Mesothelial cell of epicardium (in vitro differentiated cells): ENCODE data around the gene CXCR5. TPM values are rescaled to one million over a fixed set of nuclear protein-coding genes. Genes with fewer than 3 reads are reported as not detected.

Source experiments
- DNase-seq, 2 experiments: peaks; one replicate each; pipeline ENCODE4 v3.0.0; 2021; ENCODE audit warnings: low spot score in 2 of 2; ENCODE audit not compliant: unreplicated experiment in 2 of 2
- H3K27ac Mint-ChIP-seq: 2 replicates; pipeline ENCODE4 v1.8.0; 2021; ENCODE audit warnings: mixed read lengths
- H3K27me3 Mint-ChIP-seq: 2 replicates; pipeline ENCODE4 v1.8.0; 2021; ENCODE audit warnings: low read depth, mixed read lengths
- H3K36me3 Mint-ChIP-seq: 2 replicates; pipeline ENCODE4 v1.8.0; 2021; ENCODE audit warnings: mixed read lengths
- H3K4me1 Mint-ChIP-seq: 2 replicates; pipeline ENCODE4 v1.8.0; 2021; ENCODE audit warnings: mixed read lengths
- H3K4me3 Mint-ChIP-seq: 2 replicates; pipeline ENCODE4 v1.8.0; 2021; ENCODE audit warnings: mild to moderate bottlenecking, moderate library complexity, mixed read lengths
- H3K9me3 Mint-ChIP-seq: 2 replicates; pipeline ENCODE4 v1.8.0; 2021; ENCODE audit warnings: mixed read lengths
- CTCF ChIP-seq: fragments of 200-600 bp; sonication (generic); IDR thresholded peaks from one replicate; pipeline ENCODE4 v1.5.0; 2021; ENCODE audit warnings: antibody characterized with exemption; ENCODE audit not compliant: unreplicated experiment
- total RNA-seq: library from RNA; stranded (reverse); gene quantifications from 3 replicates; pipeline ENCODE4 v1.2.1, GENCODE V29; 2021

CXCR5 gene
- total RNA-seq, 1 donor from 2014 or later: not detected

DNA sequence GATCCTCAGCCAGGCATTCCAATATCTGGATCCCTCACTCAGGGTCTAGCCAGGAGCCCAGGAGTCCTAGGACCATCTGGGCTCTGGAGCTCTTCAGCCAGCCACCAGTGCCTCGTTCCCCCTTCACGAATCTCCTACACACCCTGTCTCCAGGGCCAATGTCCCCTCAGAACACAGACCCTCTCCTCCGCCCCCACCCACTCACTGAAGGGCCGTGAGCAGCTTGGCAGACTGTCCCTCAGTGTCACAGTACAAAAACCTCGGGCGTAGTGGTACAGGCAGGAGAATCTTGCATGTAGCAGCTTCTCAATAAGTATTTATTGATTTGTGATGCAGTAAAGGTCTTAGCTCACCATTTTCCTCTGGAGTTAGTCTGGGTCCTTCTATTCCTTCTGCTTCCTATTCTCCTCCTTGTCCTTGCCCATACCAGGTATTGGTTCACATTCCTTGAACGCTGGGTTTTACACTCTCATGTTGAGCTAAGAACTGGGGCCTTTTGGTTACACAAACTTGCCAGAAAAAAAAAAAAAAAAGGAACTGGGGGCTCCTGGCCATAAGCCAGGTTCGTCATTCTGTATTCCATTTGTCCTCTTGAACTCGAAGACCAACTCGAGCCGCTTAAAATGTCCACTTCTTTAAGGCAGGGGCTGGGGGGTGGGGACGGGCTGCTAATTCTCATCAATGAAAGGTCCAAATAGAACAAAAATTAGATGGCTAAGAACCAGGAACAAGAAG, 2.3 kb downstream of the CXCR5 start:
- DNase-seq: no peak
- no peak overlapping the region for H3K27ac Mint-ChIP-seq
- no peaks in the 10 kb centered on the region for H3K36me3 Mint-ChIP-seq
- H3K27me3 Mint-ChIP-seq: peaks cover 7% of the 10 kb centered on the region
- H3K4me3 Mint-ChIP-seq: no peak overlapping the region
- no peak for TF ChIP-seq CTCF
- peaks cover 5% of the 10 kb centered on the region for H3K4me1 Mint-ChIP-seq
- H3K9me3 Mint-ChIP-seq: no peaks in the 10 kb centered on the region

GRCh38 chr11:118886681-118887111, 3.0 kb downstream of the CXCR5 start:
- H3K4me1 Mint-ChIP-seq: peaks cover 5% of the 10 kb centered on the region
- peaks cover 4% of the 10 kb centered on the region for H3K27me3 Mint-ChIP-seq
- no peak for DNase-seq
- H3K9me3 Mint-ChIP-seq: no peaks in the 10 kb centered on the region
- no peaks in the 10 kb centered on the region for H3K36me3 Mint-ChIP-seq
- H3K27ac Mint-ChIP-seq: no peak overlapping the region
- no peak for TF ChIP-seq CTCF
- H3K4me3 Mint-ChIP-seq: no peak overlapping the region

- no peaks in the 10 kb centered on the region for H3K9me3 Mint-ChIP-seq
- H3K27me3 Mint-ChIP-seq: peaks cover 4% of the 10 kb centered on the region
- H3K27ac Mint-ChIP-seq: no peak overlapping the region
- TF ChIP-seq CTCF: no peak
- H3K4me3 Mint-ChIP-seq: no peak overlapping the region
- DNase-seq: no peak
- no peaks in the 10 kb centered on the region for H3K36me3 Mint-ChIP-seq
- peaks cover 5% of the 10 kb centered on the region for H3K4me1 Mint-ChIP-seq
Measured at GRCh38 chr11:118887206-118887605, 3.5 kb downstream of the CXCR5 start.

GRCh38 chr11:118888398-118888797, 4.7 kb downstream of the CXCR5 start:
- no peak for TF ChIP-seq CTCF
- Mint-ChIP-seq H3K27me3 (peaks cover 4% of the 10 kb centered on the region), H3K4me3 (no peak overlapping the region), H3K4me1 (peaks cover 5% of the 10 kb centered on the region), H3K36me3 (no peaks in the 10 kb centered on the region), H3K27ac (no peak overlapping the region), H3K9me3 (no peaks in the 10 kb centered on the region)
- DNase-seq: no peak

DNA sequence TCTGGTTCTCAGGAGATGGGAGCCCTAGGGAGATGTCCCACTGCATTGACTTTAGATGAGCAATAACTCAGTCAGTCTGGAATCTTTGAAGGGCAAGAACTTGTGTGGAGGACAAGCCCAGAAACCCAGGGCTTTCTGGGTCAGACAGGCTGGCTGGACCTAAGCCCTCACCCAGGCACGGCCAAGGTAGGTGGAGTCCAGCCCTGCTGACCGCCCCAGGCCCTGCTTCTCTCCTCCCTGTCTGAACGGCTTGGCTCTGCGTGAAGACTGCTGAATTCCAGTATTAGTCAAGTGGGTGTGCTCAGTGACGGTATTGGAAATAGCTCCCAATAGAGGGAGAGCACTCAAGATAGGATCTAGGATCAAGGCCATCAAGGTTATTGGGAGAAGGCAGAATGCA, 6.1 kb downstream of the CXCR5 start:
- Mint-ChIP-seq H3K4me1 (peaks cover 5% of the 10 kb centered on the region), H3K9me3 (no peaks in the 10 kb centered on the region), H3K4me3 (no peak overlapping the region), H3K27ac (no peak overlapping the region), H3K27me3 (no peaks in the 10 kb centered on the region), H3K36me3 (no peaks in the 10 kb centered on the region)
- no peak for DNase-seq
- TF ChIP-seq CTCF: no peak
